ENCODE results near the gene PRAMEF25. TPM values are rescaled to one million over a fixed set of nuclear protein-coding genes. Genes with fewer than 3 reads are reported as not detected.
"Not testable (repeated sequence)": the region's sequence is repeated elsewhere in the genome, so short reads cannot be mapped to it uniquely, and the experiment has no call there.

PRAMEF25 gene
- polyA plus RNA-seq (not detected in 3 replicates), polyA minus RNA-seq (not detected in 3 replicates)
- not detected for polyA plus RNA-seq (2011; ENCODE audit: low read depth)
- not detected in 2 replicates for polyA plus RNA-seq (2011; cell fraction: cytosol; rRNA removed)
- not detected in 2 replicates for polyA plus RNA-seq (2011; cell fraction: nucleus; rRNA removed)
- polyA plus RNA-seq (2012; ENCODE audit: low replicate concordance), result not detected in 2 replicates
- not detected for polyA minus RNA-seq (2011; cell fraction: cytosol; rRNA and poly(A)+ RNA removed)
- not detected in 2 replicates for polyA minus RNA-seq (2011; cell fraction: nucleus; rRNA and poly(A)+ RNA removed)

DNA sequence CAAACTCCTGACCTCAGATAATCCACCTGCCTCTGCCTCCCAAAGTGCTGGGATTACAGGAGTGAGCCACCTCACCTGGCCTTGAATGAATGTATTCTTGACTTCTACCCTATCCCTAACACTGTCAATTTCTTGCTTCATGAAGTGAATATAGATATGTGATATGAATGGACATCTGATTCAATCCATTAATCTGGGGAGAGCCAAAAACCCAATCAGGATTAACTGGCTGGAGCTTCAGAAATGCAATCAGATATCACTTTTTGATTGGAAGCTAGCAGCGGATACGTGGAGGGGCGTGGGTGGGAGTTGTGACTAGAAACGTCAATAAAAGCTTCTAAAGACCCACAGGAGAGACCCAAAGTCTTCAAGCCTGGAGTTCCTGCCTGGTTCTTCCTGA, at the start of gene PRAMEF25:
Gene PRAMEF25 (plus strand): TSS at position 301 of the 400 bp plus-strand sequence. CDS start 2,920 bp downstream, outside the sequence.
- DNase-seq (ENCODE audit: low read depth, low spot score); H3K27me3 ChIP-seq (ENCODE audit: control insufficient read depth, extremely low read depth, insufficient read depth, low read length); dilution Hi-C loops (cut with MboI; ENCODE audit: extremely low pct_ligation_motif_present, low sequenced_read_pairs); H4K20me1 ChIP-seq (ENCODE audit: control insufficient read depth, extremely low read depth, insufficient read depth, low read length); H3K4me2 ChIP-seq (ENCODE audit: control insufficient read depth, extremely low read depth, insufficient read depth, low read depth, low read length); H3K4me1 ChIP-seq (ENCODE audit: control insufficient read depth, extremely low read depth, insufficient read depth, low read length); H2AFZ ChIP-seq (ENCODE audit: control insufficient read depth, low read length); FAIRE-seq; H3K4me3 ChIP-seq (ENCODE audit: control insufficient read depth in 2 of 3, extremely low read depth in 1 of 3, insufficient read depth in 2 of 3, low read depth in 1 of 3, low read length in 3 of 3); H3K9me3 ChIP-seq (ENCODE audit: control insufficient read depth, low read depth, low read length); H3K79me2 ChIP-seq (ENCODE audit: control insufficient read depth, insufficient read depth, low read length); H3K36me3 ChIP-seq (ENCODE audit: control insufficient read depth in 2 of 2, extremely low read depth in 1 of 2, insufficient read depth in 2 of 2, low read length in 2 of 2); H3K9me1 ChIP-seq (ENCODE audit: control insufficient read depth, extremely low read depth, insufficient read depth, low read length); H3K27ac ChIP-seq (ENCODE audit: control insufficient read depth, insufficient read depth, low read length); H3K9ac ChIP-seq (ENCODE audit: control insufficient read depth, extremely low read depth, insufficient read depth, low read length): not testable (repeated sequence)

GRCh38 chr1:13056475-13056874, 14.1 kb upstream of the PRAMEF25 start, which contains the start of gene PRAMEF27:
Gene PRAMEF27, minus strand, starts transcription at chr1:13056575. Its CDS starts 2,916 bp downstream, at chr1:13053659.
- H3K27ac ChIP-seq (ENCODE audit: control insufficient read depth, insufficient read depth, low read length); H3K27me3 ChIP-seq (ENCODE audit: control insufficient read depth, extremely low read depth, insufficient read depth, low read length); H3K4me3 ChIP-seq (ENCODE audit: control insufficient read depth in 2 of 3, extremely low read depth in 1 of 3, insufficient read depth in 2 of 3, low read depth in 1 of 3, low read length in 3 of 3); H3K9me1 ChIP-seq (ENCODE audit: control insufficient read depth, extremely low read depth, insufficient read depth, low read length); H3K36me3 ChIP-seq (ENCODE audit: control insufficient read depth in 2 of 2, extremely low read depth in 1 of 2, insufficient read depth in 2 of 2, low read length in 2 of 2); dilution Hi-C loops (cut with MboI; ENCODE audit: extremely low pct_ligation_motif_present, low sequenced_read_pairs); FAIRE-seq; H3K4me2 ChIP-seq (ENCODE audit: control insufficient read depth, extremely low read depth, insufficient read depth, low read depth, low read length); H2AFZ ChIP-seq (ENCODE audit: control insufficient read depth, low read length); H3K79me2 ChIP-seq (ENCODE audit: control insufficient read depth, insufficient read depth, low read length); H3K9me3 ChIP-seq (ENCODE audit: control insufficient read depth, low read depth, low read length); H3K9ac ChIP-seq (ENCODE audit: control insufficient read depth, extremely low read depth, insufficient read depth, low read length); H3K4me1 ChIP-seq (ENCODE audit: control insufficient read depth, extremely low read depth, insufficient read depth, low read length); H4K20me1 ChIP-seq (ENCODE audit: control insufficient read depth, extremely low read depth, insufficient read depth, low read length); DNase-seq (ENCODE audit: low read depth, low spot score): not testable (repeated sequence)

DNA sequence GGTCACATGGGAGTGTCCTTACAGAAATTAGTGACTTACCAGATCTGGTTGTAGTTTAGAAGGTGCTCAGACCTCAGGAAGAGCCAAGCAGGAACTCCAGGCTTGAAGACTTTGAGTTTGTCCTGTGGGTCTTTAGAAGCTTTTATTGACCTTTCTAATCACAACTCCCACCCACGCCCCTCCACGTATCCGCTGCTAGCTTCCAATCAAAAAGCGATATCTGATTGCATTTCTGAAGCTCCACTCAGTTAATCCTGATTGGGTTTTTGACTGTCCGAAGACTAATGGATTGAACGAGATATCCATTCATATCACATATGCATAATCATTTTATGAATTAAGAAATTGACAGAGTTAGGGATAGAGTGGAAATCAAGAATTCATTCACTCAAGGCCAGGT, 46.2 kb downstream of the PRAMEF25 start, which contains the start of gene HNRNPCL2:
Gene HNRNPCL2 (minus strand): TSS at position 101 of the 400 bp plus-strand sequence. CDS start 454 bp downstream, outside the sequence.
- H3K27me3 ChIP-seq (ENCODE audit: control insufficient read depth, extremely low read depth, insufficient read depth, low read length); H3K79me2 ChIP-seq (ENCODE audit: control insufficient read depth, insufficient read depth, low read length); H3K9me1 ChIP-seq (ENCODE audit: control insufficient read depth, extremely low read depth, insufficient read depth, low read length); H3K4me3 ChIP-seq (ENCODE audit: control insufficient read depth in 2 of 3, extremely low read depth in 1 of 3, insufficient read depth in 2 of 3, low read depth in 1 of 3, low read length in 3 of 3); H3K4me2 ChIP-seq (ENCODE audit: control insufficient read depth, extremely low read depth, insufficient read depth, low read depth, low read length); dilution Hi-C loops (cut with MboI; ENCODE audit: extremely low pct_ligation_motif_present, low sequenced_read_pairs); H3K27ac ChIP-seq (ENCODE audit: control insufficient read depth, insufficient read depth, low read length); FAIRE-seq; H4K20me1 ChIP-seq (ENCODE audit: control insufficient read depth, extremely low read depth, insufficient read depth, low read length); DNase-seq (ENCODE audit: low read depth, low spot score); H3K36me3 ChIP-seq (ENCODE audit: control insufficient read depth in 2 of 2, extremely low read depth in 1 of 2, insufficient read depth in 2 of 2, low read length in 2 of 2); H3K9me3 ChIP-seq (ENCODE audit: control insufficient read depth, low read depth, low read length); H3K4me1 ChIP-seq (ENCODE audit: control insufficient read depth, extremely low read depth, insufficient read depth, low read length); H2AFZ ChIP-seq (ENCODE audit: control insufficient read depth, low read length); H3K9ac ChIP-seq (ENCODE audit: control insufficient read depth, extremely low read depth, insufficient read depth, low read length): not testable (repeated sequence)

Other genes with a start within 250 kb of the PRAMEF25 start
- not detected in 3 replicates for gene PRAMEF11, start 239.4 kb upstream of the PRAMEF25 start, polyA plus RNA-seq
- not detected in 3 replicates for gene HNRNPCL1, start 222.1 kb upstream of the PRAMEF25 start, polyA plus RNA-seq
- gene PRAMEF2, start 213.7 kb upstream of the PRAMEF25 start, polyA plus RNA-seq, result not detected in 3 replicates
- not detected in 3 replicates for gene PRAMEF4, start 184.6 kb upstream of the PRAMEF25 start, polyA plus RNA-seq
- gene PRAMEF10, start 172.5 kb upstream of the PRAMEF25 start, polyA plus RNA-seq, result not detected in 3 replicates
- gene PRAMEF7, start 154.2 kb upstream of the PRAMEF25 start, polyA plus RNA-seq, result not detected in 3 replicates
- not detected in 3 replicates for gene PRAMEF6, start 123.2 kb upstream of the PRAMEF25 start, polyA plus RNA-seq
- gene PRAMEF27, start 14.2 kb upstream of the PRAMEF25 start, polyA plus RNA-seq, result not detected in 3 replicates
- not detected in 3 replicates for gene HNRNPCL3, start 10.0 kb upstream of the PRAMEF25 start, polyA plus RNA-seq
- gene HNRNPCL2, start 46.1 kb downstream of the PRAMEF25 start, polyA plus RNA-seq, result not detected in 3 replicates
- gene PRAMEF26, start 85.2 kb downstream of the PRAMEF25 start, polyA plus RNA-seq, result not detected in 3 replicates
- gene HNRNPCL4, start 94.9 kb downstream of the PRAMEF25 start, polyA plus RNA-seq, result not detected in 3 replicates
- gene PRAMEF9, start 101.1 kb downstream of the PRAMEF25 start, polyA plus RNA-seq, result not detected in 3 replicates
- gene PRAMEF13, start 130.6 kb downstream of the PRAMEF25 start, polyA plus RNA-seq, result not detected in 3 replicates
- gene PRAMEF18, start 155.4 kb downstream of the PRAMEF25 start, polyA plus RNA-seq, result not detected in 3 replicates
- not detected in 3 replicates for gene PRAMEF5, start 183.4 kb downstream of the PRAMEF25 start, polyA plus RNA-seq
- not detected in 3 replicates for gene PRAMEF8, start 214.4 kb downstream of the PRAMEF25 start, polyA plus RNA-seq
- gene PRAMEF33, start 232.8 kb downstream of the PRAMEF25 start, polyA plus RNA-seq, result not detected in 3 replicates
- not detected in 3 replicates for gene PRAMEF15, start 244.8 kb downstream of the PRAMEF25 start, polyA plus RNA-seq